Lower leg skin (tissue), 3 donors: Measurements from ENCODE around the gene FKBP1A.

ENCODE experiments used
- CTCF ChIP-seq, 3 donors: fragments of 450-650 bp; IDR thresholded peaks; one replicate each; pipeline ENCODE4 v1.5.1; 2016; ENCODE audit warnings: antibody characterized with exemption in 3 of 3, mild to moderate bottlenecking in 3 of 3, moderate library complexity in 2 of 3
- POLR2A ChIP-seq, 2 donors: fragments of 450-650 bp; IDR thresholded peaks; one replicate each; pipeline ENCODE4 v1.6.1; 2016 to 2017; ENCODE audit warnings: antibody characterized with exemption in 2 of 2, mild to moderate bottlenecking in 1 of 2, moderate library complexity in 1 of 2

GRCh38 chr20:1382670-1383069 is 10.2 kb downstream of the FKBP1A start:
- TF ChIP-seq CTCF (IDR thresholded peaks at IDR 0.05) (no peak), POLR2A (IDR thresholded peaks at IDR 0.05) (no peak)
